ENCODE results near the gene CLDN1. TPM values are rescaled to one million over a fixed set of nuclear protein-coding genes. Genes with fewer than 3 reads are reported as not detected.

The CLDN1 gene
- total and polyA plus RNA-seq, 2 donors from 2014 or later: 6.2 to 86.0 TPM

- H3K4me1 ChIP-seq (ENCODE audit: control insufficient read depth in 2 of 3, insufficient read depth in 2 of 3, low read depth in 1 of 3, low read length in 3 of 3): peaks cover 3 to 6% (median 4%) of the 10 kb centered on the region in 3 donors
- H3K9me3 ChIP-seq (ENCODE audit: control insufficient read depth in 2 of 3, insufficient read depth in 1 of 3, low read length in 3 of 3): no peaks in the 10 kb centered on the region
- DNase-seq (no peak), FAIRE-seq (no peak)
- TF ChIP-seq CTCF (IDR thresholded peaks at IDR 0.05; ENCODE audit: borderline replicate concordance, extremely low read depth, insufficient read depth): no peak
- no peak overlapping the region for H3K27ac ChIP-seq (ENCODE audit: low read depth in 2 of 2, low read length in 2 of 2)
- no peaks in the 10 kb centered on the region for H3K36me3 ChIP-seq (ENCODE audit: control insufficient read depth in 2 of 3, insufficient read depth in 3 of 3, low read length in 3 of 3)
- no peak overlapping the region for H3K9ac ChIP-seq (ENCODE audit: low read length in 3 of 3)
- no peaks in the 10 kb centered on the region for H3K27me3 ChIP-seq (ENCODE audit: control insufficient read depth, insufficient read depth, low read length)
- intact Hi-C loops (cut with DNase I): no loop called here
- no peak overlapping the region for H3K4me3 ChIP-seq (ENCODE audit: low read length in 3 of 3)
Measured at GRCh38 chr3:190325923-190326322, 3.7 kb upstream of the CLDN1 start.

GRCh38 chr3:190323246-190323626 lies 990 bp upstream of the CLDN1 start:
- H3K27me3 ChIP-seq (ENCODE audit: control insufficient read depth, insufficient read depth, low read length): no peaks in the 10 kb centered on the region
- no peak for TF ChIP-seq CTCF (IDR thresholded peaks at IDR 0.05; ENCODE audit: borderline replicate concordance, extremely low read depth, insufficient read depth)
- intact Hi-C loops (cut with DNase I): no loop called here
- no peak overlapping the region for H3K27ac ChIP-seq (ENCODE audit: low read depth in 2 of 2, low read length in 2 of 2)
- peaks cover 3 to 6% (median 4%) of the 10 kb centered on the region in 3 donors for H3K4me1 ChIP-seq (ENCODE audit: control insufficient read depth in 2 of 3, insufficient read depth in 2 of 3, low read depth in 1 of 3, low read length in 3 of 3)
- no peak for FAIRE-seq
- no peak overlapping the region for H3K9ac ChIP-seq (ENCODE audit: low read length in 3 of 3)
- DNase-seq: peak in 1 of 5 donors; percentile 24
- no peak overlapping the region for H3K4me3 ChIP-seq (ENCODE audit: low read length in 3 of 3)
- no peaks in the 10 kb centered on the region for H3K9me3 ChIP-seq (ENCODE audit: control insufficient read depth in 2 of 3, insufficient read depth in 1 of 3, low read length in 3 of 3)
- no peaks in the 10 kb centered on the region for H3K36me3 ChIP-seq (ENCODE audit: control insufficient read depth in 2 of 3, insufficient read depth in 3 of 3, low read length in 3 of 3)

- H3K27ac ChIP-seq (ENCODE audit: low read depth in 2 of 2, low read length in 2 of 2): no peak overlapping the region
- no peak for TF ChIP-seq CTCF (IDR thresholded peaks at IDR 0.05; ENCODE audit: borderline replicate concordance, extremely low read depth, insufficient read depth)
- DNase-seq: peak in 2 of 5 donors; percentile 27 to 44
- H3K4me3 ChIP-seq (ENCODE audit: low read length in 3 of 3): peak overlapping the region; percentile 47 to 65 (median 49)
- intact Hi-C loops (cut with DNase I): no loop called here
- no peak for FAIRE-seq
- H3K9ac ChIP-seq (ENCODE audit: low read length in 3 of 3): peak overlapping the region; percentile 10 to 31 (median 20)
- H3K4me1 ChIP-seq (ENCODE audit: control insufficient read depth in 2 of 3, insufficient read depth in 2 of 3, low read depth in 1 of 3, low read length in 3 of 3): peaks cover 3 to 6% (median 4%) of the 10 kb centered on the region in 3 donors
- no peaks in the 10 kb centered on the region for H3K9me3 ChIP-seq (ENCODE audit: control insufficient read depth in 2 of 3, insufficient read depth in 1 of 3, low read length in 3 of 3)
- no peaks in the 10 kb centered on the region for H3K27me3 ChIP-seq (ENCODE audit: control insufficient read depth, insufficient read depth, low read length)
- no peaks in the 10 kb centered on the region for H3K36me3 ChIP-seq (ENCODE audit: control insufficient read depth in 2 of 3, insufficient read depth in 3 of 3, low read length in 3 of 3)
Measured at GRCh38 chr3:190322604-190323245, 479 bp upstream of the CLDN1 start.

Measured in kidney (tissue), 14 donors.